Epithelial cell of esophagus (primary cell): ENCODE results near the gene FTO.

Experiments
- DNase-seq: peaks from one replicate; pipeline ENCODE4 v3.0.0; 2010; ENCODE audit warnings: low read depth
- H3K4me3 ChIP-seq: 2 replicates; pipeline ENCODE4 v1.5.1; 2011; ENCODE audit warnings: mild to moderate bottlenecking, low read length, control low read depth
- TF ChIP-seq, protein P1 (sequence below): IDR thresholded peaks from 2 replicates; pipeline ENCODE4 v1.5.1; 2011; ENCODE audit warnings: low read depth, mild to moderate bottlenecking, low read length, control low read depth, inconsistent platforms; ENCODE audit not compliant: insufficient read depth; ENCODE audit errors: missing control alignments

FTO gene

DNA sequence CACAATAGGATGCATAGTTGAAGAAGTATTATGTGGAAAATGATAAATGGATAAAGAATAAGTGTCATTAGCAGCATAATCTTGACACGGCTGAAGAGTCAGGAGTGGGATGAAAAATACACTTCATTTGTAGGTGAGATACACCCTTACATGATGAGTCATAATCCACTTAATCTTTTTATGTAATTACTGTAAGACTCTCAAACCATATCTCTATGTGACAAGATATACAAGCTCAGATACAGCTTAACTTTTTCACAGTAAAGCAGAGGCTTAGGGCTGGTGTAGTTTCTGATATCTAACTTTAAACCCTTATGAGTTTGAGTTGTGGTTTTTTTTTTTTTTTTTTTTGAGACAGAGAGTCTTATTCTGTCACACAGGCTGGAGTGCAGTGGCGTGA is 101.2 kb downstream of the FTO start:
- TF ChIP-seq, protein P1, sequence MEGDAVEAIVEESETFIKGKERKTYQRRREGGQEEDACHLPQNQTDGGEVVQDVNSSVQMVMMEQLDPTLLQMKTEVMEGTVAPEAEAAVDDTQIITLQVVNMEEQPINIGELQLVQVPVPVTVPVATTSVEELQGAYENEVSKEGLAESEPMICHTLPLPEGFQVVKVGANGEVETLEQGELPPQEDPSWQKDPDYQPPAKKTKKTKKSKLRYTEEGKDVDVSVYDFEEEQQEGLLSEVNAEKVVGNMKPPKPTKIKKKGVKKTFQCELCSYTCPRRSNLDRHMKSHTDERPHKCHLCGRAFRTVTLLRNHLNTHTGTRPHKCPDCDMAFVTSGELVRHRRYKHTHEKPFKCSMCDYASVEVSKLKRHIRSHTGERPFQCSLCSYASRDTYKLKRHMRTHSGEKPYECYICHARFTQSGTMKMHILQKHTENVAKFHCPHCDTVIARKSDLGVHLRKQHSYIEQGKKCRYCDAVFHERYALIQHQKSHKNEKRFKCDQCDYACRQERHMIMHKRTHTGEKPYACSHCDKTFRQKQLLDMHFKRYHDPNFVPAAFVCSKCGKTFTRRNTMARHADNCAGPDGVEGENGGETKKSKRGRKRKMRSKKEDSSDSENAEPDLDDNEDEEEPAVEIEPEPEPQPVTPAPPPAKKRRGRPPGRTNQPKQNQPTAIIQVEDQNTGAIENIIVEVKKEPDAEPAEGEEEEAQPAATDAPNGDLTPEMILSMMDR, result no peak
- H3K4me3 ChIP-seq, result no peak overlapping the region
- DNase-seq, result peak; percentile 37

DNA sequence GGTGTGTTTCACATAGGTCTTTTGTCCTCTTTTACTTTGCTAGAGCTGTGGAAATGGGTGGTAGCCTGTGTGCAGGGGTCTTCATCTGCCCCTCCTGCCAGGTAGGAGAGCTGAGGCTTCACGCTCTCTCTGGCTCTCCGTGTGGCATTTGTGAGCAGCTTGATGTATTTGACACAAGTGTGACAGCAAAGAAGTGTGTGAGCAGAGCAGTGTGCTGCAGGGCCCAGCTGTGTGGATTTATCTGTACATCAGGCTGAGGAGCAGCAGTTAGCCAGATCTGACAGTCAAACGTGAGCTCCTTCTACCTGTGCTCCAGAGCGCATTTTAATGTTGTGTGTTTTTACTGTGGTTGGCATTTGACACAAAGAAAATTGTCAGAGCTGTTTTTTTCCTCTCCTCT is 101.8 kb downstream of the FTO start:
- H3K4me3 ChIP-seq, result no peak overlapping the region
- TF ChIP-seq, protein P1, result no peak
- no peak for DNase-seq

DNA sequence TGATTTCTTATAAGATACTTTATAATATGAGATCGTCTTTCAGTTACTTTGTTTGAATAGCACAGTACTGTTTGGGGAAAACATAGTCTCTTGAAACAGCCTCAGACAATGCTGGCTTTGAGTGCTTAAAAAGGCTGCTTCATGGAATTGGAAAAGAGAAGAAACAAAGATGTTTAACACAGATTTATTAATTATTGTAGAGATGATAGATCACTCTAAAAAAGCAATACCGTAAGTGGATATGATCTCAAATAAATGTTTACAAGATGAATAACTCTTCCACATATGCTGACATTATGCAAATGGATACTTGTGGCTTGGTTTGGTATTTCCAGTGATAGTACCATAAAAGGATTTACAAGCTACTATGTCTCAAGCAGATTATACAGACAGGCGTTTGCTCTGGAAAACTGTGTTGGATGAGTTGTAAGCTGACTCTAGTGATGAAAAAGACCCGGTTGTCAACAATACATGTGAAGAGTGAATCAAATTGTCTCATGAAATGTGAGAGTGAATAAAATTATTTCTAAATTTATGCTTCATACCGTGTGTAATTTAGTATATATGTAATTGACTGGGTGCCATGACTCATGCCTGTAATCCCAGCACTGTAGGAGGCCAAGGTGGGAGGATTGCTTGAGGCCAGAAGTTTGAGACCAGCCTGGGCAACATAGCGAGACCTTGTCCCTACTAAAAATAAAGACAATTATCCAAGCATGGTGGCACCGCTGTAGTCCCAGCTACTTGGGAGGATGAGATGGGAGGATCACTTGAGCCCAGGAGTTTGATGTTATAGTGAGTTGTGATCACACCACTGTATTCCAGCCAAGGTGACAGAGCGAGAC is 105.4 kb downstream of the FTO start:
- TF ChIP-seq, protein P1, result no peak
- DNase-seq, result peak; percentile 73
- H3K4me3 ChIP-seq, result no peak overlapping the region

DNA sequence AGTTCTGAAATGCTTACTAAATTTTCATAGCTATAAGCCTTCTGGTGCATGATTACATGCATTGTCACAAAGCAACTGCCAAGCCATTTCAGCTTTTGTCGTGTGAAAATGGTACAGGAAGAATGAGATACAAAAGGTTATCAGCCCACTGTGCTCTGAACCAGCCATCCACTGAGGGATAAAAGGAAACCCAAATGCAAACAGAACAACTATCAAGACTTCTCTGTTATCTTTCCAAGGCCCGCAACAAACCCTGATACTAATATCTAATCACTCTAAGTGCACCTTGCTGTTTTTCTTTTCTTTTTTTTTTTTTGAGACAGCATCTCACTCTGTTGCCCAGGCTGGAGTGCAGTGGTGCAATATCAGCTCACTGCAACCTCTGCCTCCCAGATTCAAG is 109.0 kb downstream of the FTO start:
- H3K4me3 ChIP-seq, result no peak overlapping the region
- TF ChIP-seq, protein P1, result no peak
- DNase-seq, result no peak

DNA sequence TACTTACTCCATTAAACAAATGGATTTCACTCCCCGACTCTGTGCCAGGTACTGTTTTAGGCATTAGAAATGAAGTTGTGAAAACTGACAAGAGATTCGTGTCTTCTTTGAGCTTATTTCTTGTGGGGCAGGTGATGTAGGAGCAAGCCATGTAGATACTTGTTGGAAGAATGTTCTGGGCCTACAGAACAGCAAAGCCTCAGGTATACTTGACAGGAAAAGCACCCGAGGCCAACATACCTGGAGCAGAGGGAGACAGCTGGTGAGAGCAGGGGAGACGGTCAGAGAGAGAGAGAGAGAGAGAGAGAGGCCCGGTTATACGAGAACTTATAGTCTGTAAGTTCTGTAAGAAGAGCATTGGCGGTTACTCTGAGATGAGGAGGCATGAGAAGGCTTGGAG is 110.8 kb downstream of the FTO start:
- no peak overlapping the region for H3K4me3 ChIP-seq
- TF ChIP-seq, protein P1, result no peak
- no peak for DNase-seq

DNA sequence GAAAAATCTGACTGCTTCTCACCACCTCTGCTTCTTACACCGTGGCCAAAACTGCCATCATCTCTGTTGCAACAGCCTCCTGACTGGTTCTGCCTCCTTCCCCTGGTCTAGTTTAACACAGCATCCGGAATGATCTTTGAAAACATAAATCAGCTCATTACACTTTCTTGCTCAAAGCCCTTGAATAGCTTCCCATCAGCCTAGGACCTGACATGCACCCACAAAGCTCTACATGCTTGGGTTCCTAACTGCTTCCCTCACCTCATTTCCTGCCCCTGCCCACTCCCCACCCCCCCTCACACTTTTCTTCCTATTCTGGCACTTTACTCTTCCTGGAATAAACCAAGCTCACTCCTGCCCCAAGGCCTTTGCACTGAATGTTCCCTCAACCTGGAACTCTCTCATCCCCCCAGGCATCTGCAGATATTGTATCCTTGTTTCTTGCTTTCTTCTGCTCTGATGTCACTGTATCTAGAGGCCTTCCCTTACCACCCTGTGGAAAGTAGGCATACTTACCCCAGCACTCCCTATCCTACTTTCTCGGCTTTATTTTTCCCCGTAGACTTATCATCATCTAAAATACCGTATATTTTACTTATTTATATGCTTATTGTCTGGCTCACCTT is 112.4 kb downstream of the FTO start:
- DNase-seq, result peak; percentile 68
- TF ChIP-seq, protein P1, result no peak
- no peak overlapping the region for H3K4me3 ChIP-seq
